GM19043 (cell line): ENCODE results near the gene SNRNP35.
"Not testable (repeated sequence)": the region's sequence is repeated elsewhere in the genome, so short reads cannot be mapped to it uniquely, and the experiment has no call there.

ENCODE experiments used
- ATAC-seq: cut with Tn5 transposase; IDR thresholded peaks from one replicate; pipeline ENCODE4 v1.9.1; 2021; ENCODE audit warnings: low read depth; ENCODE audit not compliant: unreplicated experiment

Gene SNRNP35

GRCh38 chr12:123457980-123458779 is at the start of gene SNRNP35:
Gene SNRNP35, plus strand, starts transcription at chr12:123458139. Its CDS starts 7,402 bp downstream, at chr12:123465541.
- ATAC-seq, result no peak

GRCh38 chr12:123408619-123409018 is 49.3 kb upstream of the SNRNP35 start:
- not testable (repeated sequence) for ATAC-seq

- ATAC-seq, result not testable (repeated sequence)
Measured at GRCh38 chr12:123409284-123410040, 48.5 kb upstream of the SNRNP35 start.

- no peak for ATAC-seq
Measured at GRCh38 chr12:123410041-123410412, 47.9 kb upstream of the SNRNP35 start.

- ATAC-seq, result no peak
Measured at GRCh38 chr12:123421314-123421713, 36.6 kb upstream of the SNRNP35 start.

GRCh38 chr12:123427036-123427769 is 30.7 kb upstream of the SNRNP35 start:
- ATAC-seq, result peak; percentile 94

- ATAC-seq, result no peak
Measured at GRCh38 chr12:123428591-123428990, 29.3 kb upstream of the SNRNP35 start.

GRCh38 chr12:123429101-123429500 is 28.8 kb upstream of the SNRNP35 start:
- ATAC-seq, result not testable (repeated sequence)

GRCh38 chr12:123431951-123432817 is 25.8 kb upstream of the SNRNP35 start:
- ATAC-seq, result not testable (repeated sequence)

- no peak for ATAC-seq
Measured at GRCh38 chr12:123433615-123434014, 24.3 kb upstream of the SNRNP35 start.

- ATAC-seq, result no peak
Measured at GRCh38 chr12:123435636-123436016, 22.3 kb upstream of the SNRNP35 start.

GRCh38 chr12:123436017-123436964 is 21.6 kb upstream of the SNRNP35 start, which contains the start of gene RILPL2:
Gene RILPL2, minus strand, starts transcription at chr12:123436684. Its CDS starts 264 bp downstream, at chr12:123436420.
- ATAC-seq, result peak; percentile 55

GRCh38 chr12:123441523-123442164 is 16.3 kb upstream of the SNRNP35 start:
- ATAC-seq, result peak; percentile 72

- ATAC-seq, result no peak
Measured at GRCh38 chr12:123442774-123443173, 15.2 kb upstream of the SNRNP35 start.

- ATAC-seq, result no peak
Measured at GRCh38 chr12:123444092-123445026, 13.6 kb upstream of the SNRNP35 start.

GRCh38 chr12:123445388-123446332 is 12.3 kb upstream of the SNRNP35 start:
- no peak for ATAC-seq
